GM18868 (cell line): Measurements from ENCODE around the gene CSTF1.
"Not testable (repeated sequence)": the region's sequence is repeated elsewhere in the genome, so short reads cannot be mapped to it uniquely, and the experiment has no call there.

Experiments
- ATAC-seq: cut with Tn5 transposase; IDR thresholded peaks from one replicate; pipeline ENCODE4 v1.9.1; 2021; ENCODE audit warnings: mild to moderate bottlenecking, moderate library complexity; ENCODE audit not compliant: unreplicated experiment

Gene CSTF1

DNA sequence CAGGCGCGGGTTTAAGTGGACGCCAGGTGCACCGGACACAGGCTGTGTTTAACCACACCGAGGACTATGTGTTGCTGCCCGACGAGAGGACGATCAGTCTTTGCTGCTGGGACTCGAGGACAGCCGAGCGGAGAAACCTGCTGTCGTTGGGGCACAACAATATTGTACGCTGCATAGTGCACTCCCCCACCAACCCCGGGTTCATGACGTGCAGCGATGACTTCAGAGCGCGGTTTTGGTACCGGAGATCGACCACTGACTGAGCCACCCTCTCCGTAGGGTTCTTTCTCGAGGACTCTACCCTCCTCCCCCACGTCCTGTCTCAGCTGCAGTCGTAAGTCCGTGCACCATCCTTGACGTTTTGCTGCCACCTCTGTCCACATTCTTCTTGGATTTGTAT, 11.0 kb downstream of the CSTF1 start:
- no peak for ATAC-seq

- not testable (repeated sequence) for ATAC-seq
Measured at GRCh38 chr20:56405356-56405755, 12.9 kb downstream of the CSTF1 start.

DNA sequence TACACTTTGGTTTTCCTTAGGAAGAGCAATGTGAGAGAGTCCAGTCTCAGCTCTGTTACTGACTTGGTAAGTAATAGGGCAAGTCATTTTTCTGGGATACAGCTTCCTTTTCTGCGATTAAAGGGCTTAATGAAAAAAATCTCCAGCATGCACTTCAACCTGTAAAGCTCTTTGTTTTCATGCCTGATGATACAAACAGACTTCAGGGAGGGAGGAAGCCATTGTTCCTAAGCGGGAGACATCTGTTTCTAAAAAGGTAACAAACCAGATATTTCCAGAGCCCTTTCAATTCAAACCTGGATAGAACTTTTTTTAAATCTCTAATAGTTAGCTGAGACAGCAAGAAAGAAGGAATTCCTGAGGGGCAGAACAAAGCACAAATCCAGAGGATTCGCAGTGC, 14.5 kb downstream of the CSTF1 start:
- no peak for ATAC-seq

DNA sequence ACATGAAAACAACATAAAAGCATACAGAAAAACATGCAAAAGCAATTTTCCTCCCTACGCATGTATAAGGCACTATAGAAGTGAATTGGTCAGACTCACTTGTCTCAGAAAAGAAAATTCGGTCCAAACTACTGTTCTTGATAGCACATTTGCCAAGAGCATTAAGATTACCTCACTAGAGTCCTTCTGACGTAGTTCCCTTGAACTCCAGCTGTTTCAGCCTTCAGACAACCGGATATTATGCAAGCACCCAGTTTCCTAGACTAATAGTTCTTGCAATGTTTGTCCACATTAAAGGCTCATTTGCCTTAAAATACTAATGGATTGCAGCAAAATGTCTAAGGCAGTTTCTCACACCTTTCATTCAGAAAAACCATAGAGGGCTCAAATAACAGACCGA, 17.1 kb downstream of the CSTF1 start:
- no peak for ATAC-seq

DNA sequence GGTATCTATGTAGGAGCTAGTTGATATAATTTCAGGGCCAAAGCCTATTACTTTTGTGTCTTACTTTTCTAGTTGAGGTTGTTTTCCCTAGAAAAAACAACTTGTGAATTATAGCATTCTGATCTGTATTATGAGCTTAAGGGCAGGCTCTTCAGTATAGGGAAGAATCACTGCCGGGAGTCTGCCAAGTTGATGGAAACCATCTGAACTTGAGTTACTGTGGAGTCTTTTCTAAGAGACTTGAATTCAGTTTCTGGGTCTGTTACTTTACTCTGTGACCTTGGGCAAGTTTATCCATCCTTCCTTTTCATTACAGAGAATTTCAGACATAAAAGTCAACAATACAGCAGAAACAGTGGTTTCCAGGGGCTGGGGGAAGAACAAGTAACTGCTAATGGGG, 17.5 kb downstream of the CSTF1 start:
- ATAC-seq = no peak

GRCh38 chr20:56411287-56411686, 18.8 kb downstream of the CSTF1 start:
- not testable (repeated sequence) for ATAC-seq

- ATAC-seq = peak; percentile 83
Measured at GRCh38 chr20:56411759-56412472, 19.5 kb downstream of the CSTF1 start, which contains the start of gene CASS4. TSS of gene CASS4 (plus strand) at chr20:56412260. CDS start at chr20:56412459, 199 bp downstream.

DNA sequence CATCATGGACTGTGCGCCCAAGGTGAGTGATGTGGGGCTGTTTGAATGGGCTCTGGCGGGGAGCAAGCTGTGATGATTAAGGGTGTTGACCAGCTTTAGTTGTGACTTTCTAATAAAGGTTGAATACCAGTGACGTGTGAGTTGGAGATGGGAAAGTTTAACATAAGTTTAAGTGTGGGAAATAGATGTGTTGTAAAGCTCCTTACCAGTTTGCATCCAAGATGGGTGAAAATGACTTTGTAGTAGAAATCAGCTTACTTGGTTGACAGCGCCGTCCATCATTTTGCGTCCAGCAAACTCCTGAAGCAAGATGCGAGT, 20.0 kb downstream of the CSTF1 start:
- ATAC-seq = no peak

DNA sequence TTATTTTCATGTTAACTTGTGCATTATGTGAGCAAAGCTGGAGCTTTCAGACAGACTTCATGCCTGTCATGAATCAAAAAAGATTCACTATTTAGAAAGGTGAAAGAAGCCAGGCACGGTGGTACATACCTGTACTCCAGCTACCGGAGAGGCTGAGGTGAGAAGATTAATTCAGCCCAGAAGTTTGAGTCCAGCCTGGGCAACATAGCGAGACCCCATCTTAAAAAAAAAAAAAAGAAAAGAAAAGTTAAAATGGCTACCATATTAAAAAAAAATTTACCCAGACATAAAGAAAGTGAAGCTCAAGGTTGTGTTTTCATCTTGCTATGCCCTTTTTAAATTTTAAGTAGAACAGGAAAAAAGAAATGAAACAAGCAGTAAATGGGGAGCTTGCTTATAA, 20.5 kb downstream of the CSTF1 start:
- no peak for ATAC-seq

DNA sequence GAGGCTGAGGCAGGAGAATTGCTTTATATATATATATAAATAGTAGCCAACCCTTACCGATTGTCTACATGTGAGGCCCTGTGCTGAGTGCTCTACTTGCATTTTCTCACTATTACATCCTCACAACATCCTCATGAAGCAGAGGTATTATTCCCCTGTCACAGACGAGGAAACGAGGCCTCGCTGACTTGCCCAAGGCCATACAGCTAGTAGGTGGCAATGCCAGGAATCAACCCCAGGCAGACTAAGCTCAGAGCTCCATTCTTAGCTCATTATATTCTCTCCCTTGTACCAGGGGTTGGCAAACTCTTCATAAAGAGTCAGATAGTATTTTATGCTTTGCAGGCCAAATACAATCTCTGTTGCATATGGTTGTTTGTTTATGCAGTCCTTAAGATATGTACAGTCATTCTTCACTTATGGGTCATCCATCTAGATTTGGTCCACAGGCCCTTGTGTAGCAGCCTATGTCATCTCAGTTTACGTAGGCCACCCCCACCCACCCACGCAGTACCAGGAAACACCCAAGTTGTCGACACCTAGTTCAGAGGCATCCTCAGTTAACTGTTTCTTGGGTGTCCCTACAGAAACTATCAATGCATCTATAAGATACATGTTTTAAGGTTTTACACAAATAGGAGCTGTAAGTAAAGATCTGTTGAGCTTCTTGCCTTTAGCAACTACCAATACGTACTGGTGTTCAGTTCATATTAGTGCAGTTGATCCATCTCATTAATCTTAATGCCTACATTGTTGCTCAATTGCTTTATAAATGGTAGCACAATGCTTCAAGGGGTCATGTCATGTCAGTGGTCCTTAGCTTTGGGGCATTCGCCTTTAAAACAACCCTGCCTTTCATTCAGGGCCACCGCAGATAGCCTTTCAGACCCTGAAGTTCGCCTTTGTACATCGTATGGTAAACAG, 22.7 kb downstream of the CSTF1 start:
- ATAC-seq = no peak

DNA sequence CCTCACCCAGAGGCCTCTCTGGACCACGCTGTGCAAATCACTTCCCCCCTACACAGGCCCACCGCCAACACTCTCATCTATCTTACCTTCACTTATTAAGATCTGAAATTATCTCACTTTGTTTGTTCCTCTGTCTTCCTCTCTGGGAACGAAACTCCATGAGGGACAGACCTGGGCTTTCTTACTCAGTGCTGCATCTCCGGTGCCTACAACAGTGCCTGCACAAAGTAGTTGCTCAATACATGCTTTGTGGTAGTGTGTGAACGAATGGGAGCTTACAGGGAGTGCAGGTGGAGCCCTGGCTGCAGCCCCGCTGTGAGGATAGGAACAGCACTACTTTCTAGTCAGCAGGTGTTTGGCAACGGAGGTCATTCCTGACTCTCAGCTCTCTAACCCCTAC, 25.0 kb downstream of the CSTF1 start:
- no peak for ATAC-seq

GRCh38 chr20:56417911-56418310, 25.5 kb downstream of the CSTF1 start:
- ATAC-seq = no peak

DNA sequence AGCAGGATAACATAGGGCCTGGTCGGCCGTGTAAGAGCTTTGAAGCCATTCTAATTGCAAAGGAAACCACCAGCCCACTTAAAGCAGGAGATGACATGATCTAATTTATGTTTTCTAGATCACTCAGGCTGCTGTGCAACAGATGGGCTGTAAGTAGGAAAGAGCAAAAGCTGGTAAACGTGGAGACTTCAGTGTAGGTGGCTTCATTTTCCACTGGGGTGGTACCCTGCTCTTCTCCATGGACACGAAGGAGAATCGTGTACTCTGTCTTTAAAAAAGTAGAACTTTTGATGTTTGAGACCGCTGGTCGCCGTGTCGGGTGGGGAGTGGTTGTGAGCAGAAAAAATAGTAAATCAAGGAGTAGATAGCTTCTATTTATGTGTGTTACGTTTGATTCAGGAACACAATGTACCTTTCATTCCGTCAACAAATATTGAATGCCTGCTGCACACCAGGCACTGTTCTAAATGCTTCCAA, 26.0 kb downstream of the CSTF1 start:
- no peak for ATAC-seq

- ATAC-seq = no peak
Measured at GRCh38 chr20:56420028-56420427, 27.6 kb downstream of the CSTF1 start.

GRCh38 chr20:56420940-56421688, 28.7 kb downstream of the CSTF1 start:
- no peak for ATAC-seq

- ATAC-seq = no peak
Measured at GRCh38 chr20:56422076-56422823, 29.8 kb downstream of the CSTF1 start.

DNA sequence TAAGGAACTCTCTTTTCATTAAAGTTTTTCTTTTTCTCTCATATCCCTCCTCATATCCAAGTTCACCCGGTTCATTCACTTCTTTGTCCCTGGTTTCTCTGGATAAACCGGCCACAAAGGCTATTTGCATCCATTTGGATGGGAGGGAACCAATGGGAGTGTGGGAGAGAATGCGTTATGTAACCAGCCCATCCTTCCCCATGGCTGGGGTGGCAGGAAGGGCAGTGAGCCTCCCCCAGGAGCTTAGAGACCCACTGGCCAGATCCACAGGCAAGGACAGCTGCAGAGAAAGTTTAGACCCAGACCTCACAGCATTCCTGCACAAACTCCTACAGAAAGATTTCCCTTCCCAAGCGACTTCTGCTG, 30.4 kb downstream of the CSTF1 start:
- no peak for ATAC-seq

GRCh38 chr20:56423211-56423610, 30.8 kb downstream of the CSTF1 start:
- no peak for ATAC-seq

DNA sequence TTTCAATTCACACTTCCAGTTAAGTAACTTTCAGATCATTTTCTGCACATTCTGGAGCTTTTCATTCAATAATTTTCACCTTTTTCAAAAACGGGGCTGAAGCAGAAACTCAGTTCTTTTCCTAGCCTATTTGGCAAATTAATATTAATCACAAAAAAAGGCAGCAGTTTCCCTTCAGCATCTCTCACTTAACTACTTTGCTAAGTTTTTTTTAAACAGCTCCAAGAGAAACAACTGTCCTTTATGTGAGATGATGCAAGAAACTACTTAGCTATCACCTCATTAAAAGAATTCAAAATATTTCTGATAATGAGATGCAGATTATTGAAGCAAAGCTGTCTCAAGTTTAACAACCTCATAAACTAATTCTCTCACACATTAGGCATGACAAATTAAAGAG, 31.4 kb downstream of the CSTF1 start:
- ATAC-seq = no peak

DNA sequence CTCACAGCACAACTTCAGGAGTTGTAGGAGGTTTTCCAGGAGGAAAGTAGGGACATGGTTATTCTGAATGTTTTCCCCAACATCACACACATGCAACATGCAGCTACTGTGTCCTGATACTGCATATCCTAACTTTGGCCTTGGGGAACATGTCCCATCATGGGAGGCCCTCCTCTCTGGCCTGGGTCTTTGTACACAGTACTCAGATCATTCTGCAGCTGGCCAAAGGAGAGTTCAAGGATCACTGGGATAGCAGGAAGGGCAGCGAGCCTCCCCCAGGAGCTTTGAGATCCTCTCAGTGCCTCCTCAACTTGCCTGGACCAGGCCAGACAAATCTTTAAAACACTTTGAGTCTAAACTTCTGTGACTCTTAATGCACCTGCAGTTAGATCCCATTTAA, 32.5 kb downstream of the CSTF1 start:
- ATAC-seq = no peak

DNA sequence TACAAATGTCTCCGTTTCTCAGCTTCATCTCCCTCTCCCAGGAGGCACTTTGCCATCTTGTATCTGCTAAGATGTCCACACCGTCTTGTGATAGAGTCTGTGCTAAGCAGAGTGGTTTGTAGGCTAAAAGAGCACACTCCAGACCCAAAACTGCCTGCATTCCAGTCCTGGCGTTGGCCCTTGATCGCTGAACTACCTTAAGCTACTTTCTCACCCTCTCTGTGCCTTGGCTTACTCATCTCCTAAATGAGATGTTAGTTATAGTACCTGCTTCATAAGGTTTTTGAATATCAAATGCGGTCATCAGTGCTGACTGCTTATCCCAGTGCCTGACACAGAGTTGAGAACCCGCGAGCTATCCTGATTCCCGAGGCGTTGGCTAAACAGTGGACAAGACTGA, 33.6 kb downstream of the CSTF1 start:
- no peak for ATAC-seq
